ENCODE results near the gene NOS3. TPM values are rescaled to one million over a fixed set of nuclear protein-coding genes. Genes with fewer than 3 reads are reported as not detected.

Gene NOS3
- total and polyA plus RNA-seq, 9 of the 15 experiments (the other 6 are each of a cell fraction or from before 2014, with no cell fraction given): 1.1 to 121 (median 23.6) TPM

- TF ChIP-seq NEUROD1 (IDR thresholded peaks at IDR 0.05; ENCODE audit: borderline replicate concordance, low read depth, low read length, partially characterized antibody) (peak; percentile 30), RFX5 (IDR thresholded peaks at IDR 0.05; ENCODE audit: low read depth, low read length) (no peak), ELF1 (tag; IDR thresholded peaks at IDR 0.05) (peak; percentile 80), SMAD3 (CRISPR knock-in tag; conservative IDR thresholded peaks at IDR 0.05) (no peak), TBL1XR1 (IDR thresholded peaks at IDR 0.05; ENCODE audit: low read length in 2 of 2) (peak in 1 of 2 experiments; percentile 19; a peak in 1 of 4 replicates), ZNF121 (CRISPR knock-in tag; conservative IDR thresholded peaks at IDR 0.05) (no peak), NR2C2 (CRISPR knock-in tag; IDR thresholded peaks at IDR 0.05) (no peak), NR2C2 (tag; IDR thresholded peaks at IDR 0.05) (no peak), REST (IDR thresholded peaks at IDR 0.05; ENCODE audit: borderline replicate concordance) (peak; percentile 93), REST (CRISPR knock-in tag; IDR thresholded peaks at IDR 0.05; ENCODE audit: low read depth) (peak; percentile 85), DACH1 (IDR thresholded peaks at IDR 0.05; ENCODE audit: partially characterized antibody) (no peak), ZNF212 (CRISPR knock-in tag; IDR thresholded peaks at IDR 0.05) (no peak), MAZ (CRISPR knock-in tag; conservative IDR thresholded peaks at IDR 0.05 in 1 of 2, IDR thresholded peaks at IDR 0.05 in 1 of 2) (peak in 1 of 2 experiments; percentile 51; a peak in 1 of 4 replicates), DEAF1 (CRISPR knock-in tag; IDR thresholded peaks at IDR 0.05) (peak; percentile 70), NFIC (IDR thresholded peaks at IDR 0.05) (no peak)
- TF ChIP-seq, protein P1, sequence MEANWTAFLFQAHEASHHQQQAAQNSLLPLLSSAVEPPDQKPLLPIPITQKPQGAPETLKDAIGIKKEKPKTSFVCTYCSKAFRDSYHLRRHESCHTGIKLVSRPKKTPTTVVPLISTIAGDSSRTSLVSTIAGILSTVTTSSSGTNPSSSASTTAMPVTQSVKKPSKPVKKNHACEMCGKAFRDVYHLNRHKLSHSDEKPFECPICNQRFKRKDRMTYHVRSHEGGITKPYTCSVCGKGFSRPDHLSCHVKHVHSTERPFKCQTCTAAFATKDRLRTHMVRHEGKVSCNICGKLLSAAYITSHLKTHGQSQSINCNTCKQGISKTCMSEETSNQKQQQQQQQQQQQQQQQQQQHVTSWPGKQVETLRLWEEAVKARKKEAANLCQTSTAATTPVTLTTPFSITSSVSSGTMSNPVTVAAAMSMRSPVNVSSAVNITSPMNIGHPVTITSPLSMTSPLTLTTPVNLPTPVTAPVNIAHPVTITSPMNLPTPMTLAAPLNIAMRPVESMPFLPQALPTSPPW (CRISPR knock-in tag; IDR thresholded peaks at IDR 0.05): peak; percentile 33; the same call in 1 of the 2 replicates
- TF ChIP-seq, protein P2, sequence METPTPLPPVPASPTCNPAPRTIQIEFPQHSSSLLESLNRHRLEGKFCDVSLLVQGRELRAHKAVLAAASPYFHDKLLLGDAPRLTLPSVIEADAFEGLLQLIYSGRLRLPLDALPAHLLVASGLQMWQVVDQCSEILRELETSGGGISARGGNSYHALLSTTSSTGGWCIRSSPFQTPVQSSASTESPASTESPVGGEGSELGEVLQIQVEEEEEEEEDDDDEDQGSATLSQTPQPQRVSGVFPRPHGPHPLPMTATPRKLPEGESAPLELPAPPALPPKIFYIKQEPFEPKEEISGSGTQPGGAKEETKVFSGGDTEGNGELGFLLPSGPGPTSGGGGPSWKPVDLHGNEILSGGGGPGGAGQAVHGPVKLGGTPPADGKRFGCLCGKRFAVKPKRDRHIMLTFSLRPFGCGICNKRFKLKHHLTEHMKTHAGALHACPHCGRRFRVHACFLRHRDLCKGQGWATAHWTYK (CRISPR knock-in tag; IDR thresholded peaks at IDR 0.05): no peak
Measured at GRCh38 chr7:150986099-150986512, 4.7 kb upstream of the NOS3 start (continued).

Data from K562 (cell line).